HG03060 (cell line): ENCODE results near the gene CAMTA2.

Source experiments
- ATAC-seq: cut with Tn5 transposase; IDR thresholded peaks from one replicate; pipeline ENCODE4 v1.9.1; 2021; ENCODE audit warnings: low read depth, moderate number of reproducible peaks; ENCODE audit not compliant: unreplicated experiment

CAMTA2 gene

DNA sequence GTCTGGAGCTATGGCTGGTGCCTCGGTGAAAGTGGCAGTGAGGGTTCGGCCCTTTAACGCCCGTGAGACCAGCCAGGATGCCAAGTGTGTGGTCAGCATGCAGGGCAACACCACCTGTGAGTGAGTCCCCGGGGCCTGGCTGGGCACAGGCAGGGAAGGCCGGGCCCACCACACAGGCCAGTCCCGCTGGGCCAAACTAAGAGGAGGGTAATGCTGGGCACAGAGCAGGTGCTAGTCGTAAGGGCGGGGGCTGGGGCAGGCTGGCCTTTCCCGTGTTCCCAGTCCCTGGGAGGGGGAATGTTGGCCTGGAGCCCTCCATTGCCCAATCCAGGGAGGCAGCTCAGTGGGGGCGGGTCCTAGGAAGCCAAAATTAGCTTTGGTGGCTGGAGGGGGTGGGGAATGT lies 12.8 kb upstream of the CAMTA2 start:
- no peak for ATAC-seq

DNA sequence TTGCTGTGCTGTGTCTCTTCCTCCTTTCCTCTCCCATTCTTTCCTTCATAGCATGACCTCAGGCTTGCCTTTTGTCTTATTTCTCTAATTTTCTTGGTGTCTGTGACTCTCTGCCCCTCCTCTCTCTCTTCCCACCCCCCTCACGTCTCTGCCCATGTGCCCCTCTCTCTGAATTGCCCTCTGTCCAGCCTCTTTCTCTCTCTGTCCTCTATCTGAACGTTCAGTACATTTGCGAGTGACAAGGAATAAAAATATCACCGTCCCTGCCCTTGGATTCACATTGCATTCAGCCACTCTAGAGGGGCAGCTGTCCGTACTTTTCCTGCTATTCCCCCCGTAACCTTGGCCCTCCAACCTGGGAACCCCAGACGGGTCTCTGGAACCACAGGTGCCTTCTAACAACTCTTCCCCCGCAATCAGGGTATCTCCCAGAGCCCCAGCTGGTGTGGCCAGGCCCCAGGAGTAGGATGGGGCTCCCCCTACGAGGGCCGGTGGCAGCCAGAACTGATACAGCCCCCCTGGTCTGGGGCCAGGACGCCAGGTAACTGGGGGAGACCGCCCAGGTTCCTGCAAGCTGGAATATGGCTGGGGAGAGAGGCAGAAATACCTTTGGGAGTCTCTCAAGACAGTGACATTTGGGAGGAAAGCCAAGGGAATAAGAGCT lies 12.1 kb upstream of the CAMTA2 start:
- no peak for ATAC-seq

DNA sequence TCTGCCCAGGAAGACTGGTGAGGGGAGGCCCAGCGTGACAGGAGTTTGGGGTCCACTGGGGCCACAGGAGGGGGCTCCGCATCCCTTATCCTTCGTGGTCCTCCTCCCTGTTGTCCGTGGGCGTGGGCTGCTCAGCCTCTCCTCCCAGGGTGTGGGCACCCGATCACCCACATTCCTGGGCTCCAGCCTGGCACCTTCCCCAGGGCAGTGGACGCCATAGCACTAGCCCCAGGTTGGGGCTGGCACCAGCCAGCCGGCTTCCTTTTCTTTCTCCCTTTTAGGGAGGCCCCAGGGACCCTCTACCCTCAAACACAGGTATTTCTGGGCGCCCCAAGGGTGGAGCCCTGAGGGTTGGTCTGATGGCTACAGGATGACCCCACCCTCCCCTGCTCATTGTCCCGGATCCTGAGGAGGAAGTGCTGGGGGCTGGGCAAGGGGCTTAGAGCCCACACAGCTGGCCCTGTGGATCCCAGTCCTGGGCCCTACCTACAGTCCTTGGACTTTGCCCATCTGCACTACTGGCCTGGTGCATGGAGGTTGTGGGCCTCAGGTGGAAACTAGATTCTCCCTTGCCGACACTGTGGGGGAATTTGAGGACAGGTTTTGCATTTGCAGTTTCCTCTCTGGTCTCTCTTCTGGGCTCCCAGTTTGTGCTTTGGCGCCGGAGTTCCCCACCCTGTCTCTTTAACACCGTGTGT lies 11.4 kb upstream of the CAMTA2 start:
- ATAC-seq: no peak

DNA sequence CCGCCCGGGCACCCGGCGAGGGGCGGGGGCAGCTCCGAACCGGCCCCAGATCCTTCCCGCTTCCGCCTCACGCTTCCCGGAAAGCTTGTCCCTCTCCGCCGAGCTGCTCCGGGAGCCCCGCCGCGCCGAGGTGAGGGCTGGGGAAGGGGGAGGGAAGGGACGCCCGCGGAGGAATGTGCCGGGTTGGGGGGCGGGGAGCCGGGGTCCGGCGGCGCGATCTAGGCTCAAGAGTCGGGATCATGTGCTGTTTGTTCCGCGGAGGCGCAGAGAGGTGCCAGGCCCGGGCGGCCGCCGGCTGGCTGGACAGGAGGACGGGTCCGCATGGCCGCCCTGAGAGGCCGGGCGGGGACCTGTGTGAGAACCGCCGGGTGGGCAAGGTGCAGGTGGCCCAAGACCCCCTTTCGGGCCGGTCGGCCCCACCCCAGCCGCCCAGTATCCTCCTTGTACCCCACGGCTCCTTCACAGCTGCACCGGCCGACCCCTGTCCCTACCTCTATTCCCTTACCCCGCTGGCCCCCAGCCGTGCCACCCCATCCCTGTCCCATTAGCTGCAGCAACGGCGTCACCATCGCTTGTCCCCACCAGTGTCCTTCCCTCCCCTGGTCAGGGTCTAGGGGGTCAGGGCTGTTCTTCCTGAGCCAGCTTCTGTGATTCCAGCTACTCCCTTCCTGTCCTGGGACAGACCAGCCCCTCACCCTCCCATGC lies 10.7 kb upstream of the CAMTA2 start:
- peak; percentile 8 for ATAC-seq

DNA sequence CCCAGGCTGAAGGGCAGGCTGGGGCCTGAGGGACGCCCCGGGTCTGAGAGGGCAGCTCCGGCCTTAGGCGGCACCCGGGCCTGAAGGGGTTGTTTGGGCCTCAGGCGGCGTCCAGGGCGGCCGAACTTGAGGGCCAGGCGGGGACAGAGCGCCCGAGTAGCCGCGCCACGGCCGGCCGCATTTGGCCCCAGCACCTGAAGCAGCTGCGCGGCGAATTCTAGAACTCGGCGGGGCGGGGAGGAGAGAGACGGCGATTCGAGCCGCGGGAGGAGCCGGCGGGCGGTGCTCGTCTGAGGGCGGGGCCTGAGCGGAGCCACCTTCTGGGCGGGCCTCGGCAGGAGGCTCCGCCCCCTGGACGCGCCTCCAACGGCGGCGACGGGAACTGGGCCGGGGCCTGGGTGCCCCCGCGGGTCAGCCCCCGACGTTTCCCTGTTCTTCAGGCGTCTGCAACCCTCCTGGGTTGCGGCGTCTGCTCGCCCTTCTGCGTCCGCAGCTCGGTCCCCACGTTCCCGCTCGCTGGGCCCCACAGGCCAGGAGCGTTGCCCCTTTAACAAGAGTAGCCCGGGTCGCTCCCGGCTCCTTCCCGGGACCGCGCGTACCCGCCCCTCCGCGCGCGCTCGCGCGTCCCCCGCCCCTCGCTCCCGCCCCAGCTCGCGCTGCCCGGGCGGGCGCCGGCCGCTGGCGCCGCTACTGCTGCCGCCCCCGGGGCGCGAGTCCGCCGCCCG lies 10.0 kb upstream of the CAMTA2 start, which contains the start of the genes INCA1 and KIF1C:
TSS of gene INCA1 (minus strand) at position 221 of the 725 bp plus-strand sequence. CDS start 3,085 bp downstream, outside the sequence.
TSS of gene KIF1C (plus strand) at position 649 of the 725 bp plus-strand sequence. CDS start 2,297 bp downstream, outside the sequence.
- peak; percentile 48 for ATAC-seq

DNA sequence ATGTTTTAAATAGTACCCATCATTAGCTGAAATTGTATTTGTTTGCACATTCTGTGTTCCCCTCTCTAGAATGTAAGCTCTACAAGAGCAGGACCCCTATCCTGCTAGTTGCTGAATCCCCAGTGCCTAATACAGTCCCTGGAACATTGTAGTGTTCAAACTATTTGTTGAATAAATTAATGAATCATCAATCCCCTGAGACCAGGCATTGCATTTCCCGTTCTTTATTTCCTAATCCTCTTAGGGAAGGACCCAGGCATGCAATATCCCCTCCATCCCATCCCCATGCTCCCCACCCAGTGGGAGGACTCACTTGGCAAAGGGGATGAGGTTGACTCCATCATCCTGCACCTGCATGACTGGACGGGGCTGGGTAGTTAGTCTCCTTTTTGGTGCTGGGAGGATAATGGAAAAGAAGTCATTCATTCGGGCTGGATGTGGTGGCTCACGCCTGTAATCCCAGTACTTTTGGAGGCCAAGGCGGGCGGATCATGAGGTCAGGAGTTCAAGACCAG lies 6.7 kb upstream of the CAMTA2 start:
- no peak for ATAC-seq

DNA sequence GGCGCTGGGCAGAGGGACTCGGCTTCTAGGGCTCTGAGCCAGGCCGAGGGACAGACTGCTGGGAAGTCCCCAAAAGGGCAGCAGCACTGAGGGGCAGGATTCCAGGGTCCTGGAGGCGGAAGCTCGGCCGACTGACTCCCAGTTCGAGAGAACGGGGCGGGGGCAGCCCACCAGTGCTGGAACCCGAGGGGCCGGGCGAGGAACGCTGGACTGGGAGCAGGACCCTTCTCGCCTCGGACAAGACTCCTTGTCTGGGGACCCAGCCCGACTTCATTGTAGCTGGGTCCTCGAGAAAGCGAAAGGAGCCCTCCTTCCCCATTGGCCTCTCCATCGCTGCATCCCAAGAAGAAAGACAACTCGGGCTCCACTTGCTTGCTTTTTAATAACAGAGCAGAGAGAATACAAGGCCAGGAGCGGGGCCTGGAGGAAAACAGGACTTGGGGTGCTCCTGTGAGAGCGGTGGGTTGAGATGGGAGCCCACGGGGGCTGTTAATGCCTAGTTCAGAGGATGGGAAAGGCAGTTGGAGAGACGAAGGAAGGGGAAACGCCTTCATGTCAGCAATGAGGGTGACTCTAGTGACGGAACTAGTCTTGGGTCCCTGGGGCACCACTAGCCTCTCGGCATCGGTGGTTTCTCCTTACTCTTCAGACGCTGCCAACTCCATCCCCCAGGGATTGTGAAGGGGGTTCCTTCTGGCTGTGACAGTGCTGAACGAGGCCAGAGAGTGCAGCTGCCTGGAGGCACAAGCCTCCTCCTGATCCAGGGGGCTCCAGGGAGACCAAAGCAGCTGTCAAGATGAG lies 492 bp upstream of the CAMTA2 start:
- ATAC-seq: no peak

DNA sequence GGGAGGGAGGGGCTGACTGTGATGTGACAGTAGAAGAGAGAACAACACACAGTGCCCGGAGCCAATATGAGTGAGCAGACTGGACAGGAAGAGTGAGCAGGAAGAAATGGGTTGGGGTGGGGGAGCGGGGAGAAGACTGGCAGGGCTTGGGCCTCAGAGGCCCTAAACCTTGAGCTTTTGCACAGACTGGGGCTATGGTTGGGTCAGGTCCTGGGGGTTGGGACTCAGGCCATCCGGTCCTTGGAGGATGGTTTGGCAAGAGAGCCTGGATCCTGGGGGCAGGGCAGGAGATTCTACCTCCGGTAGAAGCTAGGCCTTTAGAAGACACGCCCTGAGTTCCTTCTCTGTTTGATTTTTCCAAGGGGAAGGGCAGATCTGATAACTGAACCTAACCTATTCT lies 1.1 kb downstream of the CAMTA2 start:
- ATAC-seq: no peak

DNA sequence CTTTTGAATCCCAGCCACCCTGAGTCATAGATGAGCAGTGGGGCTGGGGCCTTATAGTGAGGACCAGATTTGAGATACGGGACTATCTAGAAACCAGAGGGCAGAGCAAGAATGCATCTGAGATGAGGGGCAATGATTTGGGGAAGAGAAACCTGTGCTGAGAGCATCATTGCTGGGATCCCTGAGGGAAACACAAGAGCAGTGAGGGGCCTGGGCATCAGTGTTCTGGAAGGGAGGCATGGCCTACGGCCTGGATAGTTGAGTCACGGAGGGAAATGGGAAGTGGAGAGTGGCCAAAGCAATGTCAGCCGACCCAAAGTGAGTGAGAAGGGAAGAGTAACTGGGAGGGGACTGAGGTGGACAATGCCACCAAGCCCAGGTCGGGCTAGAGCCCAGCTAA lies 5.2 kb downstream of the CAMTA2 start:
- no peak for ATAC-seq

DNA sequence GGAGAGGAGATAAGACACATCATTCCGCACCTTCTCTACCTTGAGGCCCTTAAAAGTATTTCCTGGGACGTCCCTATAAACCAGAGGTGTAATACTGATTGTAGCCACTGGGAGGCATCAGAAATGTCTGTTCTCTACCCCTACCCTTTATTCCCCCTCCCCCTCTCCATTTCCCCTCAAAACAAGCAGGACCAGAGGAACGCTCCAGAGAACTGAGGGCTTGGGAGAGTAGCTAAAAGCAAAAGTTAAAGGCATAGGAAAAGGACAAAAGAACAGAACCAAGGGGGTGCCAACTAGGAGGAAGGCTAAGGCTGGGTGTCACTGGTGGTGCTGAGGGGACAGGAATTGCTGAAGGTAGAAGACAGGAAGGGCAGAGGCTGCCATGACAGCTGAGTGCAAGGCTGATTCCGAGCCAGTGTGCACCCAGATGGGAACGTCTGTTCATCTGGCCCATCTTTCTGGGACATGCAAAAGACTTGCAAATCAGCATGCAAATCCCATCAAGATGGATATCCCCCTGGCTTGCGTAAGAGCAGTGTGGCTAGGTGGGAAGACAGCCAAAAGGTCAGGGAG lies 6.7 kb downstream of the CAMTA2 start:
- no peak for ATAC-seq

DNA sequence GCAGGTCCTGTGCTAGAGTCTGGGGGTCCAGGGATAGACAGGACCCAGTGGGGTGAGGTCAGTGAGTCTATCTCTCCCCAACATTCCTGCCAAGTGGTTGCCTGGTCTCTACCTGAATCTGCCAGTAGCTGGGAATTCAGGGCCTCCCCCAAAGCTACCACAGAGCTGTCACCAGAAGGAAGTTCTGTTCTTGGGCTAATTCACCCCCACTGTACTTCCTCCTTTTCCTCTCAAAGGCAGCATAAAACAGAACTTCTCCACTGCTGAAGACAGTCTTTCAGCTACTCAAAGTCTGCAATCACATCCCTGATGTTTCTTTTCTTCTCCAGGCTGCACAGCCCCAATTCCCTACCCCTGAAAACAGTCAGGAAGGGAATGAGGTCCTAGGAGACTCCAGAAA lies 8.7 kb downstream of the CAMTA2 start:
- ATAC-seq: no peak

DNA sequence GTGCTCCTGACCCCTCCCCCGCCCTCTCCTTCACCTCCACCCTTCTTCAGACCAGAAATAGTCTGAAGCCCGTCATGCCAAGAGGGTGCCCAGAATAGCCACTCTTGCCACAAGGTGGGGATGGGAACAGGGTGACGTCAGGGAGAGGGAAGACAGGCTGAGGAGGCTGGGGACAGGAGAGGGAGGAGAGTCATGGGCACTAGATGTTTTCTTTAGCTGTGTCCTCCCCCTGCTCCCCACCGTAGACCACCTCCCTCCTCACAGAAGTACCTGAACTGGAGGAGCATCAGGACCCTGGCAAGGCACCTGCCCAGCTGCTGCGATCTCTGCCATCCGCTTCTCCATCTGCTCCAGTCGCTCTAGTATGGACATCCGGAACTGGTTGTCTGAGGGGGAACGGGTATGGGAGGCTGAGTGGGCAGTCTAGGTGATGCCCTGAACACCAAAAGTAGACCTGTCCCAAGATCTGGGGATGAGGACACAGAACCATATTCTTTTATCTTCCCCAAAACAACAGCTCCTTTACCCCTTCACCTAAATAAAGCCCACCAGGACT lies 13.3 kb downstream of the CAMTA2 start:
- ATAC-seq: no peak

DNA sequence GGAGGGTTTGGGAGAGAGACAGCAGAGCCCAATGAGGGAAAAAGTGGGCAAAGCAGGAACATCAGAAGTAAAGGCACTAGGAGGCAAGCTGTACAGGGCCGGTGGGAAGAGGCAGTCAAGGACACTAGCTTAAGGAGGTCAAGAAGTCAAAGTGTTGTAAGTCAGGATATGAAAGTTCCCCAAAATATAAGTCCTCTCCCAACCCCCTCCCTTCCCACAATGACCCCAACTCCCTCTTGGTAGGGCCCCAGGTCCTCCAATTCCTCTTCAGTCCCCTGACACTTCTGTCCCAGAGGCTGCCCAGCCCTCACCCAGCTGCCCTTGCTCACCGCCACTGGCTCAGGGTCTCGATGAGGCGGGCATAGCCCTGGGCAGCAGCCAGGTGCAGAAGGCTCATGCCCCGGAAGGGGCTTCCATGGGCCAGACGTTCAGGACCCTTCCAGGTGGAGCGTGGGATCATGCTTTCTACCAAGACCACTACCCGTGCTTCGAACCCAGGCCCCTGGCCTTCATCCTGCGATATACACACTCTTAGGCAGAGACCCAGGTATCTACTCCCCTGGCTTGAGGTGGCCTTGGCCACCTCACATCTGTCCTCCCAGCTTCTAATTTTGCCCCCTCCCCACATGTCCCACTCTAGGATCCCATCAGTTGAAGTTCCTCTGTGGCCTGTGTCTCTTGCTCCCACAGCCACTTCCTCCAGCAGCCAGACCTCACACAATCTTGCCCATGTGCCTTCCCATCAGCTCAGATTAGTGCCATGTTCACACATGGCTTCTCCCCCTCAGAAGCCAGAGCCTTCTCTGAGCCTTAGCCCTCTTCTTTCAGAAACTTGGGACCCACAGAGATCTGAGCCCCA lies 14.0 kb downstream of the CAMTA2 start:
- no peak for ATAC-seq

DNA sequence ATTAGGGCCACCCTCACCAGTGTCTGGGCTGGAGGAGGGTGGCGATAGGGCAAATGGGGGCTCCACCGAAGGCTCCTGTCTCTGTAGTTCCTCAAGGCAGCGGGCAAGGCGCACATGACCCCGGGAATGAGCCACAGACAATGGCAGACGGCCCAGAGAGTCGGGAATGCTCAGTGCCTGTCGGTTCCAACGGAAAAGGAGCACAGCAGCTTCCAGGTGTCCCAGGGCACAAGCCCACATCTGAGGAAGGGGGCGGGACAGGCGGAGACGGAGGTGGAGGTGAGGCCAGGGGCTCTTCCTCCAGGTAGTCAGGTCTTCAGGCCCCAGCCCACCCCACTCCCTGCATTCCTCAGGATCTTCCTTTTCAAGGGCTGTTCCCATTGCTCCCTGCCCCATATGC lies 14.7 kb downstream of the CAMTA2 start:
- no peak for ATAC-seq

DNA sequence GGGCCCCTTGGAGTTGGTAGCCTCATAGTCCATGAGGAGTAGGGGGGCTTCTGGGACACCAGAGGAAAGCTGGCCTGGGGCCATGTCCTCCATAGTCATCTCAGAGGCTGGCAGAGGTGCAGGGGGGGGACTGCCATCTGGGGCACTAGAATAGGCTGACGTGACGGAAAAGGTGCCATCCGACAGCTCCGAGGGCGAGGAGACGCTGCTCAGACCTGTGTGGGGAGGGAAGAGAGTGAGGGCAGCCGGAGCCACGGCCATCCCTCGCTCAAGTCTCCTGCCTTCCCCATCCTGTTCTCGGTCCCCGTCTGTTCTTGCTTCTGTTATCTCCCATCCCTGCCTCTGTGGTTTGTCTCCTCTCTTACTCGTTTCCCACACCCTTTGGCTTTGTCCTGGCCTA lies 15.2 kb downstream of the CAMTA2 start:
- ATAC-seq: no peak

DNA sequence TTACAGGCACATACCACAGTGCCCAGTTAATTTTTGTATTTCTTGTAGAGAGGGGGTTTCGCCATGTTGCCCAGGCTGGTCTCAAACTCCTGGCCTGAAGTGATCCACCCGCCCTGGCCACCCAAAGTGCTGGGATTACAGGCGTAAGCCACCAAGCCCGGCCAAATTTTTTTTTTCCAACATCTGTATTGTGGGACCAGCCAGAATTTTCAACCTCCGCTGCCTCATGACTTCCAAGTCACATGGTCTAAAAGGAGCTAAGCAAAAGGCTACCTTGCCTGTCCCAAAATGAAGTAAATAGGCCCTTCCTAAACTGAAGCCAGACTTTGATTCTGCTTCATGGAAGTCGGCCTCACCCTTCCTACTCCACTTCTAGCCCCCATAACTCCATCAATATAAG lies 15.6 kb downstream of the CAMTA2 start:
- ATAC-seq: no peak

DNA sequence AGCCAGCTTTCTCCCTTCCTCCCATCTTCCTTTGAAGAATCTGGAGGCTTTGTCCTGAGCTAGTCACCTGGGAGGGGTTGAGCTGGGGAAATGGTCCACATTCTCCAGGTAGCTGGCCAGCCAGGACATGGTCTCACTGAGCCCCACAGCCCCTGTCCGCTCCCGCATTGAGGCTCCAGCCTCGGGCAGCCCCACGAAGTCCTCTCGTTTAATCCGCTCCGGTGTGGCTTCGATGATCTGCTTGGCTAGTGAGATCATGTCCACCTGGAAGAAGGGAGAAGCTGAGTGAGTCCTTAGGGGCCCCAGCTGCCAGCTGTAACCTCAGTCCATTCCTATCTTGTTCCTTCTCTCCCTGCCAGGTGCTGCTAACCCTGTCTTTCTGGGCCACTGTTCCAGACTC lies 17.2 kb downstream of the CAMTA2 start:
- ATAC-seq: no peak

DNA sequence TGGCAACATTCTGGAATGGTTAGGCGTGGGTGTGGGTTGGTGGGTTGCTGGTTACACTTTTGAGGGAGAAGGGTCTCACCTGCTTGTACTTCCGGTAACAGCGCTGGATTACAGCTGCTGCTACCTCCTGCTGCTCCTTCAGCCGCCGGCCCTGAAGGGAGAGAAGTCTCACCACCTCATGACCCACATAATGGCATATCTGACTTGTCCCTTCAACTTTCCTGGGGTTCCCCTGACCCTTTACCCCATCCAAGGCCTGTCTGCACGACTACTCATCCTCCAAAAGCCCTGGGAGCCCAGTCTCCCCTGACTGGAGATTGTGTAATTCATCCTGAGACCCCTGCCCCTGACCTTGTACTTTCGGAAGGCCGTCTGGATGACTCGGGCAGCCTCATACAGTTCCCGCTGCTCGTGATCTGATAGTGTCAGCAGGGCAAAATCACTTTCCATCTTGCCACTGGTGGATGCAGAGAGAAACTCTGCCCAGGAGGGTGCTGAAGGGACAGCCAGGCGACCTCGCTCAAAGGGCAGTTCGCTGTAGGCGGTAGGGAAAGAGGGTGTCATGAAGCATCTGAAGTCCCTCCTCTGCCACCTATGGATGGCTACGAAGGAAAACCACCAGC lies 17.8 kb downstream of the CAMTA2 start:
- ATAC-seq: no peak
